Measurements from ENCODE around the gene PHF13. TPM values are rescaled to one million over a fixed set of nuclear protein-coding genes. Genes with fewer than 3 reads are reported as not detected.

The PHF13 gene
- total and polyA plus RNA-seq, 8 donors = 2.7 to 16.9 (median 6.2) TPM

DNA sequence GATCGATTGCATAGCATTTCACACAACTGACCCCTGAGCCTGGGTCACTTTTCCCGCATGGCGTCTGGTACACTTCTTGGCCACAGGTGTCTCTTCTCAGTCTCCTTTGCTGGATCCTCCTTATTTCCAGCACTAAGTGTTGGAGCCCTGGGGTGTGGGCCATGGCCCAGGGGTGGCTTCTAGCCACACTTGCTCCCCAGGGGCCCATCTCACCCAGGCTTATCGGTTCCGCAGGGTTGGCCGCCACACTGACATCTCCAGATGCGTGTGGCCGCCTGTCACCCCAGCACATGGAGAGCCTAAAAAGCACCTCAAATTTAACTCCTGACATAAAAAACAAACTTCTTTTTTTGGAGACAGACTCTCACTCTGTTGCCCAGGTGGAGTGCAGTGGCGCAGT is 13.5 kb downstream of the PHF13 start:
- Histone ChIP-seq H3K36me3 (peaks cover 42 to 73% (median 62%) of the 10 kb centered on the region in 4 donors), H3K9me3 (no peaks in the 10 kb centered on the region), H3K4me1 (peaks cover 12 to 35% (median 27%) of the 10 kb centered on the region in 4 donors), H3K27me3 (no peaks in the 10 kb centered on the region), H3K4me3 (no peak overlapping the region), H3K27ac (no peak overlapping the region)
- intact Hi-C loops (cut with DNase I; ENCODE audit: low total_unique reads) = no loop called here
- DNase-seq = no peak
- TF ChIP-seq POLR2AphosphoS5 (IDR thresholded peaks at IDR 0.05) = no peak
- TF ChIP-seq, protein P1, sequence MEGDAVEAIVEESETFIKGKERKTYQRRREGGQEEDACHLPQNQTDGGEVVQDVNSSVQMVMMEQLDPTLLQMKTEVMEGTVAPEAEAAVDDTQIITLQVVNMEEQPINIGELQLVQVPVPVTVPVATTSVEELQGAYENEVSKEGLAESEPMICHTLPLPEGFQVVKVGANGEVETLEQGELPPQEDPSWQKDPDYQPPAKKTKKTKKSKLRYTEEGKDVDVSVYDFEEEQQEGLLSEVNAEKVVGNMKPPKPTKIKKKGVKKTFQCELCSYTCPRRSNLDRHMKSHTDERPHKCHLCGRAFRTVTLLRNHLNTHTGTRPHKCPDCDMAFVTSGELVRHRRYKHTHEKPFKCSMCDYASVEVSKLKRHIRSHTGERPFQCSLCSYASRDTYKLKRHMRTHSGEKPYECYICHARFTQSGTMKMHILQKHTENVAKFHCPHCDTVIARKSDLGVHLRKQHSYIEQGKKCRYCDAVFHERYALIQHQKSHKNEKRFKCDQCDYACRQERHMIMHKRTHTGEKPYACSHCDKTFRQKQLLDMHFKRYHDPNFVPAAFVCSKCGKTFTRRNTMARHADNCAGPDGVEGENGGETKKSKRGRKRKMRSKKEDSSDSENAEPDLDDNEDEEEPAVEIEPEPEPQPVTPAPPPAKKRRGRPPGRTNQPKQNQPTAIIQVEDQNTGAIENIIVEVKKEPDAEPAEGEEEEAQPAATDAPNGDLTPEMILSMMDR (IDR thresholded peaks at IDR 0.05) = no peak
- TF ChIP-seq EP300 (IDR thresholded peaks at IDR 0.05) = no peak
- no peak for TF ChIP-seq POLR2A (IDR thresholded peaks at IDR 0.05)
- WGBS, 5 donors = 84 to 96% (median 91%) methylated on average over 9 of the region's 9 CpGs

DNA sequence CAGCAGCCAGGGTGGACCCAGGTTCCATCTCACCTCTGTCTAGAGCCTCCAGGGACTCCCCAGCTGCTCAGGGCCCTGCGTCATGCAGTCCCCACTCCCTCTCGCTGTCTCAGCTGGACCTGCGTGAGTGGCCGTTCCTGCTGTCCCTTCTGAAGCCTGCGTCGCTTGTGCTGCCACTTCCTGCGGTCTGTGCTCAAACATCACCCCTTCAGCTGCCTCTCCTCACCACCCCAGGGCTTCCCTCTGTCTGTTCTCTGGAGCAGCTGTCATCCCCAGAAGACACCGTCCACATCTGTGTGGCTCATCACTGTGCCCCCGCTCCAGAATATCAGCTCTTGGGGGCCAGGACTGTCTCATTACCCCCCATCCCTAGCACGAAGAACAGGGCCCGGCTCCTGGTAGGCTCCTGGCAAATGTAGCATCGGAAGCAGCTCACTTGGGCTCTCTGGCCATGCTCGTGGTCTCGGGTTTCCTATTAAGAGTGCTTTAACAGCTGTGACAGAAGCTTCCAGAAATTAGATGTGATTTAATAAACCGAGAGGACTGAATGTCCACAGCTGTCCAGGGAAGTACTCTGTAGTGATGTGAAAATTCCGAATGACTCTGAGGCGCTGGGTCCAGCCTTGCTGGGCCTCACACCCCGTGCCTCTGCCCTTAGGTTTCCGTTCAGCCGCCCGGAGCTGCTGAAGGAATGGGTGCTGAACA is 14.5 kb downstream of the PHF13 start:
- TF ChIP-seq EP300 (IDR thresholded peaks at IDR 0.05) = no peak
- no peak for TF ChIP-seq POLR2A (IDR thresholded peaks at IDR 0.05)
- TF ChIP-seq, protein P1 (IDR thresholded peaks at IDR 0.05) = no peak
- intact Hi-C loops (cut with DNase I; ENCODE audit: low total_unique reads) = no loop called here
- peaks cover 48 to 73% (median 62%) of the 10 kb centered on the region in 4 donors for H3K36me3 ChIP-seq

DNA sequence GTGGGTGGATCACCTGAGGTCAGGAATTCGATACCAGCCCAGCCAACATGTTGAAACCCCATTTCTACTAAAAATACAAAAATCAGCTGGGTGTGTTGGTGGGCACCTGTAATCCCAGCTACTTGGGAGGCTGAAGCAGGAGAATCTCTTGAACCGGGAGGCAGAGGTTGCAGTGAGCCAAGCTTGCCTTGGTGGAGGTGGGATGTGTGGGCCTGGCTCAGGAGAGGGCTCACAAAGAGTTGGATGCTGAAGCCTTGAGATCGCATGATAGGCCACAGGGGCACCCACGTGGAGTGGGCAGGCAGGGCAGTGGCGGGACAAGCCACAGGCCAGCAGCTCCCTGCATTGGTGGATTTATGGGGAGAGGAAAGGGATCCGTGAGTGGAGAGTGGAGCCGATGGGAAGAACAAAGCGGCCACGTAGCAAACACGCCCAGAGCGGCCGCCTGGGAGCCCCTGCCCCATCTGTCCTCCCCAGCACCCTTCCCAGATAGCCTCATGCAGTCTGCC is 15.5 kb downstream of the PHF13 start:
- Histone ChIP-seq H3K4me3 (no peak overlapping the region), H3K27ac (no peak overlapping the region), H3K4me1 (peaks cover 12 to 33% (median 27%) of the 10 kb centered on the region in 4 donors), H3K9me3 (no peaks in the 10 kb centered on the region), H3K27me3 (no peaks in the 10 kb centered on the region), H3K36me3 (peaks cover 58 to 73% (median 64%) of the 10 kb centered on the region in 4 donors)
- TF ChIP-seq EP300 (IDR thresholded peaks at IDR 0.05) (no peak), POLR2A (IDR thresholded peaks at IDR 0.05) (no peak), POLR2AphosphoS5 (IDR thresholded peaks at IDR 0.05) (no peak)
- TF ChIP-seq, protein P1 (IDR thresholded peaks at IDR 0.05) = no peak
- intact Hi-C loops (cut with DNase I; ENCODE audit: low total_unique reads) = no loop called here
- 86 to 96% (median 90%) methylated on average over 11 to 12 of the region's 12 CpGs for WGBS, 5 donors
- no peak for DNase-seq

More for the DNA sequence above, 14.5 kb downstream of the PHF13 start:
- DNase-seq = no peak
- Histone ChIP-seq H3K9me3 (no peaks in the 10 kb centered on the region), H3K4me3 (no peak overlapping the region), H3K27ac (no peak overlapping the region), H3K27me3 (no peaks in the 10 kb centered on the region), H3K4me1 (peaks cover 12 to 35% (median 27%) of the 10 kb centered on the region in 4 donors)
- WGBS, 5 donors = 91 to 96% (median 94%) methylated on average over 21 of the region's 21 CpGs

DNA sequence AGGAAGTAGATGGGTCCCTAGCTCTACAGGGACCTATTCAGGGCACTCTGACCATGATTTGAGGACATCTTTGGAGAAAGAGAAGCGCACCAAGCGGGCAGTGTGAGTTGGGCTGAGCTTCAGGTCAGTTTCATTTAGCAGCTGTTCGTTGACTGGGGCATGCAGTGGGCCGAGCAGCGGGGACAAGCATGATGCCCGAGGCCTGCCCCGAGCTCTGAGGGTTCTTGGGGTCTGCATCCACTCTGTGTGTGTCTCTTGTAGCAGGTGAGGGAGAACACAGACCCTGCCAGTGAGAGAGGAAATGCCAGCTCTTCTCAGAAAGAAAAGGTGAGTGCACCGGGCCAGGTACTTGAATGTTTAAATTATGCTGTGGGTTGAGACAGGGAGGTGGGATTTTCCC is 16.5 kb downstream of the PHF13 start:
- no peak overlapping the region for H3K27ac ChIP-seq
- H3K9me3 ChIP-seq = no peaks in the 10 kb centered on the region
- TF ChIP-seq POLR2A (IDR thresholded peaks at IDR 0.05) (no peak), POLR2AphosphoS5 (IDR thresholded peaks at IDR 0.05) (no peak)
- TF ChIP-seq, protein P1 (IDR thresholded peaks at IDR 0.05) = no peak
- H3K36me3 ChIP-seq = peaks cover 63 to 83% (median 74%) of the 10 kb centered on the region in 4 donors
- peaks cover 12 to 29% (median 19%) of the 10 kb centered on the region in 4 donors for H3K4me1 ChIP-seq
- DNase-seq = no peak
- 91 to 96% (median 92%) methylated on average over 8 of the region's 8 CpGs for WGBS, 5 donors
- H3K27me3 ChIP-seq = no peaks in the 10 kb centered on the region
- H3K4me3 ChIP-seq = no peak overlapping the region
- intact Hi-C loops (cut with DNase I; ENCODE audit: low total_unique reads) = no loop called here
